Endothelial cell of umbilical vein (primary cell): ENCODE results near the gene NEO1. TPM values are rescaled to one million over a fixed set of nuclear protein-coding genes. Genes with fewer than 3 reads are reported as not detected.

Experiments
- BruUV-seq: library from RNA; stranded (reverse); fragments of 400-500 nt; replicated peaks from 2 replicates; lab custom pipeline; 2021; lab: Mats Ljungman, UMichigan
- CTCF ChIA-PET: fragments of 300-600, 350-600 bp; sonication (Branson Sonifier 250); formaldehyde crosslinking; loops from one replicate; lab custom pipeline; 2021; ENCODE audit warnings: antibody characterized with exemption, inconsistent platforms; lab: Charles Lee
- POLR2A ChIA-PET: fragments of 300-600, 350-600 bp; sonication (Branson Sonifier 250); formaldehyde crosslinking; loops from one replicate; lab custom pipeline; 2021; ENCODE audit warnings: antibody characterized with exemption, inconsistent platforms; lab: Charles Lee
- DNase-seq: peaks from one replicate; pipeline ENCODE4 v3.0.0-alpha.2; 2011; ENCODE audit warnings: low read depth, low spot score
- FAIRE-seq: peaks from 2 replicates; lab custom pipeline; 2011; peaks lifted over from hg19 to GRCh38; lab: Jason Lieb, UNC
- H2AFZ ChIP-seq: 2 replicates; pipeline ENCODE4 v1.6.0; 2012; ENCODE audit warnings: low read depth, low read length, control low read depth, inconsistent platforms
- H3K27ac ChIP-seq: 2 replicates; pipeline ENCODE4 v1.5.1; 2011; ENCODE audit warnings: low read depth, mild to moderate bottlenecking, control low read depth, low read length, moderate library complexity; ENCODE audit not compliant: insufficient read depth
- H3K27me3 ChIP-seq, 2 experiments: 2 replicates each; pipeline versions ENCODE4 v1.6.0 to v1.6.1; 2011; ENCODE audit warnings: low read length in 2 of 2, mixed read lengths in 1 of 2; ENCODE audit not compliant: control insufficient read depth in 2 of 2, insufficient read depth in 2 of 2
- H3K36me3 ChIP-seq, 2 experiments: 2 replicates in 1 of 2; 3 replicates in 1 of 2; pipeline ENCODE4 v1.5.1; 2011; ENCODE audit warnings: low read length in 2 of 2, mild to moderate bottlenecking in 1 of 2, moderate library complexity in 1 of 2; ENCODE audit not compliant: control insufficient read depth in 2 of 2, insufficient read depth in 2 of 2; ENCODE audit errors: extremely low read depth in 1 of 2
- H3K4me1 ChIP-seq: 3 replicates; pipeline ENCODE4 v1.5.1; 2011; ENCODE audit warnings: mild to moderate bottlenecking, low read length; ENCODE audit not compliant: control insufficient read depth, insufficient read depth; ENCODE audit errors: extremely low read depth
- H3K4me2 ChIP-seq: 2 replicates; pipeline ENCODE4 v1.6.1; 2011; ENCODE audit warnings: low read length, control low read depth, mixed read lengths; ENCODE audit not compliant: insufficient read depth
- H3K4me3 ChIP-seq, 3 experiments: fragments of 200-600 bp in 1 of 3; sonication (generic), shearing (Covaris generic) in 1 of 3; replicated peaks in 1 of 3; 2 replicates each; pipeline ENCODE4 v1.5.1; 2011 to 2016; ENCODE audit warnings: control low read depth in 3 of 3, low read length in 3 of 3, mild to moderate bottlenecking in 2 of 3, inconsistent platforms in 1 of 3, low read depth in 1 of 3, moderate library complexity in 1 of 3; ENCODE audit not compliant: insufficient read depth in 1 of 3
- H3K79me2 ChIP-seq: 2 replicates; pipeline ENCODE4 v1.6.0; 2012; ENCODE audit warnings: low read length, inconsistent platforms; ENCODE audit not compliant: control insufficient read depth, insufficient read depth
- H3K9ac ChIP-seq: replicated peaks from 2 replicates; pipeline ENCODE3; 2011; ENCODE audit warnings: low read length, control low read depth; ENCODE audit not compliant: insufficient read depth; ENCODE audit errors: extremely low read depth
- H3K9me1 ChIP-seq: replicated peaks from 3 replicates; pipeline ENCODE4 v1.6.0; 2011; ENCODE audit warnings: mild to moderate bottlenecking, low read length; ENCODE audit not compliant: control insufficient read depth, insufficient read depth; ENCODE audit errors: extremely low read depth
- H3K9me3 ChIP-seq: replicated peaks from 2 replicates; pipeline ENCODE4 v1.5.1; 2012; ENCODE audit warnings: low read length, inconsistent platforms; ENCODE audit not compliant: control insufficient read depth, insufficient read depth
- H4K20me1 ChIP-seq: replicated peaks from 2 replicates; pipeline ENCODE3; 2011; ENCODE audit warnings: mild to moderate bottlenecking, low read length; ENCODE audit not compliant: control insufficient read depth, insufficient read depth; ENCODE audit errors: extremely low read depth
- POLR2A ChIP-seq: IDR thresholded peaks from 2 replicates; pipeline ENCODE4 v1.6.1; 2012; ENCODE audit warnings: low read depth, mild to moderate bottlenecking, control low read depth, low read length
- dilution Hi-C: fragments of 300-500 bp; cut with MboI; formaldehyde crosslinking; loops from one replicate; pipeline ENCODE4 v1.15.0; 2019; ENCODE audit warnings: low sequenced_read_pairs; ENCODE audit not compliant: extremely low pct_ligation_motif_present
- intact Hi-C: fragments of 100-400 bp; cut with micrococcal nuclease; formaldehyde crosslinking; loops from one replicate; pipeline ENCODE4 v1.10.0; 2022
- polyA plus RNA-seq, 4 experiments: library from polyadenylated mRNA; depleted of rRNA in 3 of 4; stranded (reverse) in 3 of 4; unstranded in 1 of 4; fragments of >200 nt; gene quantifications; 2 replicates each; pipeline versions ENCODE4 v1.2.1 to v1.2.3, GENCODE V29; 2011 to 2012; ENCODE audit warnings: missing spikeins in 1 of 4
- total RNA-seq: library from RNA; stranded (reverse); gene quantifications from 2 replicates; pipeline ENCODE4 v1.2.3, GENCODE V29; 2021

The NEO1 gene
- total and polyA plus RNA-seq, 2 donors (not counting 3 experiments of a cell fraction or from before 2014, with no cell fraction given) = 0.12 to 0.35 TPM

DNA sequence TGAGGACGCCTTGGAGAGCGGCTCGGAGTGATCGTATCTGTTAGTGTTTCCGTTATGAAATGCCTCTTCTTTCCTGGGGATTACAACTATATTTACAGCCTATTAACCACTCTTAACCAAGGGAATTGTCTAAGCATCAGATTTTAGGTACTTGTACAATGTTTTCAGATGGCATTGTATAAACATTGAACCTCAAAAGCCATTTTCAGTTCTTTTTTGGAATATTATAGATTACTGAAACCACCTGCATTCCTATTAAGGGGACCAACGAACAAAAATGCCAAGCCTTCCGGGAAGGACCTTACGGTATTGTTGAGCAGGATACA, 1.1 kb downstream of the NEO1 start:
- peaks cover 62 to 92% of the 10 kb centered on the region in 2 experiments for H3K27me3 ChIP-seq
- H2AFZ ChIP-seq = no peak overlapping the region
- no peak overlapping the region for H3K27ac ChIP-seq
- intact Hi-C loops = no loop called here
- ChIA-PET POLR2A (no interaction called here), CTCF (no interaction called here)
- dilution Hi-C loops = no loop called here
- TF ChIP-seq POLR2A = no peak
- H3K4me1 ChIP-seq = peaks cover 8% of the 10 kb centered on the region
- no peak overlapping the region for H3K9ac ChIP-seq
- no peaks in the 10 kb centered on the region for H3K9me3 ChIP-seq
- DNase-seq (no peak), FAIRE-seq (no peak)
- no peaks in the 10 kb centered on the region for H3K79me2 ChIP-seq
- no TSS peak for BruUV-seq
- no peak overlapping the region for H3K4me3 ChIP-seq
- no peaks in the 10 kb centered on the region for H3K9me1 ChIP-seq
- H4K20me1 ChIP-seq = no peaks in the 10 kb centered on the region
- H3K36me3 ChIP-seq = no peaks in the 10 kb centered on the region
- no peak overlapping the region for H3K4me2 ChIP-seq

DNA sequence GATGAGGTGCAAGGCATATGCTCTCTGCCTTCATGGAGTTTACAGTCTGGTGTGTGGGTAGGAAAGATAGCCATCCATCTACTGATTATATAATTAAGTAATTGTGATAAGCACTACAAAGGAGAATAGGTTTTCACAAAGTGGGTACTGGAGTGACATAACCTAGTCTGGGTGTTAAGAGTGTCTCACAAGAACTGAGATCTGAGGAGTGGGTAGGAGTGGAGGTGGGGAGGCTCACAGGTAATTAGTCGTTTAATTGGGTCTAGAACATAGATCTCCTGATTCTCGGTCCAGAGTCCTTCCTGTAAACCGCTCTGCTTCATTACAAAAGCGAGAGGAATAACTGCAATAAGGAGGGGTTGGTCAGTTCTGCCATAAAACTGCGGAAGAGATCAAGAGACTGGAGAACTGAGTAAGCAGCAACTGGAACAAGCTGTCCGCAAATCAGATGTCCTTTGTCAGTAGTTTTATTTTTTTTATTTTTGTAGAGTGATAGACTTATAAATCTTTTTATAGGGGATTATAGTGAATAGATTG, 2.2 kb downstream of the NEO1 start:
- BruUV-seq = no TSS peak
- ChIA-PET CTCF (no interaction called here), POLR2A (no interaction called here)

More for the DNA sequence above, 2.2 kb downstream of the NEO1 start:
- no peaks in the 10 kb centered on the region for H4K20me1 ChIP-seq
- no peaks in the 10 kb centered on the region for H3K79me2 ChIP-seq
- no peaks in the 10 kb centered on the region for H3K9me3 ChIP-seq
- no peak overlapping the region for H3K9ac ChIP-seq
- peaks cover 8% of the 10 kb centered on the region for H3K4me1 ChIP-seq
- DNase-seq (no peak), FAIRE-seq (no peak)
- H3K27me3 ChIP-seq = peaks cover 59 to 92% of the 10 kb centered on the region in 2 experiments
- no peak overlapping the region for H3K4me2 ChIP-seq
- H3K27ac ChIP-seq = no peak overlapping the region
- H3K4me3 ChIP-seq = no peak overlapping the region
- dilution Hi-C loops (no loop called here), intact Hi-C loops (no loop called here)
- no peaks in the 10 kb centered on the region for H3K9me1 ChIP-seq
- no peak overlapping the region for H2AFZ ChIP-seq
- TF ChIP-seq POLR2A = no peak
- no peaks in the 10 kb centered on the region for H3K36me3 ChIP-seq
